IMR-90 (cell line): ENCODE data around the gene SLC26A11. TPM values are rescaled to one million over a fixed set of nuclear protein-coding genes. Genes with fewer than 3 reads are reported as not detected.

Source experiments
- ATAC-seq: fragments of 200-7000 bp; cut with Tn5 transposase; 2 replicates; pipeline ENCODE4 v1.9.1; 2020; ENCODE audit warnings: low read depth, mild to moderate bottlenecking, moderate library complexity
- BruUV-seq: library from RNA; stranded (reverse); fragments of 400-500 nt; replicated peaks from 2 replicates; lab custom pipeline; 2021; lab: Mats Ljungman, UMichigan
- CTCF ChIA-PET: fragments of 300-600 bp; formaldehyde crosslinking; extraction: SDS; loops from one replicate; lab custom pipeline; 2021; ENCODE audit warnings: antibody characterized with exemption; lab: Yijun Ruan, JAX
- POLR2A ChIA-PET: fragments of 300-600 bp; sonication (Branson Sonifier 250); formaldehyde crosslinking; loops from one replicate; lab custom pipeline; 2022; ENCODE audit warnings: antibody characterized with exemption; ENCODE audit not compliant: unreplicated experiment; lab: Charles Lee
- DNase-seq: peaks from one replicate; pipeline ENCODE4 v3.0.0; 2013
- H2AFZ ChIP-seq: replicated peaks from 2 replicates; pipeline ENCODE3; 2013; ENCODE audit warnings: low read length, mild to moderate bottlenecking; ENCODE audit not compliant: poor library complexity
- H2AK5ac ChIP-seq: 2 replicates; pipeline ENCODE4 v1.6.1; 2013; ENCODE audit warnings: low read depth, low read length, inconsistent platforms
- H2AK9ac ChIP-seq: replicated peaks from 2 replicates; pipeline ENCODE3; 2013; ENCODE audit warnings: mild to moderate bottlenecking, low read depth, low read length, moderate library complexity; ENCODE audit not compliant: poor library complexity
- H2BK120ac ChIP-seq: 2 replicates; pipeline ENCODE4 v1.6.1; 2013; ENCODE audit warnings: low read depth, low read length, inconsistent platforms
- H2BK15ac ChIP-seq: 3 replicates; pipeline ENCODE4 v1.6.1; 2013; ENCODE audit warnings: low read depth, low read length, inconsistent platforms
- H2BK20ac ChIP-seq: 2 replicates; pipeline ENCODE4 v1.6.1; 2013; ENCODE audit warnings: low read depth, mild to moderate bottlenecking, inconsistent platforms, low read length, moderate library complexity
- H2BK5ac ChIP-seq: 2 replicates; pipeline ENCODE4 v1.6.1; 2013; ENCODE audit warnings: mild to moderate bottlenecking, low read depth, low read length, inconsistent platforms; ENCODE audit not compliant: poor library complexity, severe bottlenecking
- H3K14ac ChIP-seq: replicated peaks from 2 replicates; pipeline ENCODE4 v1.6.1; 2013; ENCODE audit warnings: low read depth, low read length, inconsistent platforms
- H3K18ac ChIP-seq: 2 replicates; pipeline ENCODE4 v1.6.1; 2013; ENCODE audit warnings: low read depth, low read length, control low read depth
- H3K23ac ChIP-seq: 2 replicates; pipeline ENCODE4 v1.6.1; 2013; ENCODE audit warnings: low read depth, low read length, inconsistent platforms
- H3K27ac ChIP-seq: 2 replicates; pipeline ENCODE4 v1.5.1; 2013; ENCODE audit warnings: mild to moderate bottlenecking, control low read depth, low read length; ENCODE audit not compliant: insufficient read depth
- H3K27me3 ChIP-seq: 2 replicates; pipeline ENCODE4 v1.6.1; 2013; ENCODE audit warnings: low read length; ENCODE audit not compliant: control insufficient read depth, insufficient read depth
- H3K36me3 ChIP-seq: 2 replicates; pipeline ENCODE4 v1.6.1; 2013; ENCODE audit warnings: low read length, mixed read lengths; ENCODE audit not compliant: control insufficient read depth, insufficient read depth
- H3K4ac ChIP-seq: 2 replicates; pipeline ENCODE4 v1.6.1; 2013; ENCODE audit warnings: low read depth, low read length, inconsistent platforms
- H3K4me1 ChIP-seq: 2 replicates; pipeline ENCODE4 v1.6.1; 2013; ENCODE audit warnings: low read length, mixed read lengths; ENCODE audit not compliant: control insufficient read depth, insufficient read depth
- H3K4me2 ChIP-seq: 2 replicates; pipeline ENCODE4 v1.6.1; 2013; ENCODE audit warnings: low read depth, mild to moderate bottlenecking, control low read depth, low read length, moderate library complexity
- H3K4me3 ChIP-seq: 2 replicates; pipeline ENCODE4 v1.5.1; 2013; ENCODE audit warnings: low read depth, mild to moderate bottlenecking, control low read depth, low read length, moderate library complexity; ENCODE audit not compliant: insufficient read depth
- H3K56ac ChIP-seq: 2 replicates; pipeline ENCODE4 v1.6.1; 2013; ENCODE audit warnings: low read length, inconsistent platforms; ENCODE audit not compliant: insufficient read depth; ENCODE audit errors: extremely low read depth
- H3K79me1 ChIP-seq, 2 experiments: 2 replicates each; pipeline ENCODE4 v1.6.1; 2013; ENCODE audit warnings: low read length in 2 of 2, inconsistent platforms in 1 of 2, low read depth in 1 of 2
- H3K9ac ChIP-seq: 2 replicates; pipeline ENCODE4 v1.6.1; 2013; ENCODE audit warnings: low read depth, low read length, control low read depth
- H3K9me1 ChIP-seq: 2 replicates; pipeline ENCODE4 v1.6.1; 2013; ENCODE audit warnings: low read length, inconsistent platforms; ENCODE audit not compliant: insufficient read depth
- H3K9me3 ChIP-seq: 2 replicates; pipeline ENCODE4 v1.6.1; 2013; ENCODE audit warnings: low read length; ENCODE audit not compliant: control insufficient read depth, insufficient read depth
- H4K20me1 ChIP-seq: 2 replicates; pipeline ENCODE4 v1.6.1; 2013; ENCODE audit warnings: low read length, inconsistent platforms; ENCODE audit not compliant: insufficient read depth
- H4K5ac ChIP-seq: 2 replicates; pipeline ENCODE4 v1.6.1; 2013; ENCODE audit warnings: mild to moderate bottlenecking, low read depth, low read length, control low read depth
- H4K8ac ChIP-seq, 2 experiments: 2 replicates each; pipeline ENCODE4 v1.6.1; 2013; ENCODE audit warnings: low read depth in 2 of 2, low read length in 2 of 2, control low read depth in 1 of 2, inconsistent platforms in 1 of 2
- H4K91ac ChIP-seq: 2 replicates; pipeline ENCODE4 v1.6.1; 2013; ENCODE audit warnings: low read depth, low read length, inconsistent platforms; ENCODE audit not compliant: insufficient read depth
- MXI1 ChIP-seq: IDR thresholded peaks from 2 replicates; pipeline ENCODE4 v1.6.1; 2012; ENCODE audit warnings: low read depth, mild to moderate bottlenecking, low read length, moderate library complexity, borderline replicate concordance
- NFE2L2 ChIP-seq: fragments of 150-350 bp; IDR thresholded peaks from 2 replicates; pipeline ENCODE4 v1.6.1; 2016; ENCODE audit warnings: low read depth, mild to moderate bottlenecking, low read length
- WGBS, 2 experiments: methylation state at CpG; one replicate each; pipeline versions ENCODE4 v1.1.5 to v1.1.7; 2013; ENCODE audit warnings: missing lambda C conversion rate in 2 of 2; ENCODE audit not compliant: insufficient read length in 1 of 2; ENCODE audit errors: extremely low coverage in 2 of 2; 5-methylcytosine and 5-hydroxymethylcytosine counted together
- dilution Hi-C: fragments of 300-500 bp; cut with HindIII; formaldehyde crosslinking; loops from one replicate; pipeline ENCODE4 v1.14.3; 2018; ENCODE audit warnings: low sequenced_read_pairs; ENCODE audit not compliant: unreplicated experiment
- in situ Hi-C: fragments of 300-500 bp; cut with MboI; formaldehyde crosslinking; loops from 3 replicates; pipeline ENCODE4 v1.14.3; 2019; ENCODE audit warnings: low sequenced_read_pairs, inconsistent platforms, mixed read lengths
- intact Hi-C: fragments of 100-400 bp; cut with micrococcal nuclease; formaldehyde crosslinking; loops from 2 replicates; pipeline ENCODE4 v1.10.0; 2022
- polyA plus RNA-seq, 3 experiments: library from polyadenylated mRNA; depleted of rRNA; stranded (reverse); fragments of >200 nt; gene quantifications; 2 replicates each; pipeline ENCODE4 v1.2.3, GENCODE V29; 2012; ENCODE audit warnings: low replicate concordance in 1 of 3
- total RNA-seq: library from RNA; depleted of rRNA; stranded (reverse); fragments of >200 nt; gene quantifications from 2 replicates; pipeline ENCODE4 v1.2.3, GENCODE V29; 2012

Gene SLC26A11
- total and polyA plus RNA-seq, 2 of the 4 experiments (the other 2 are of a cell fraction): 3.2 to 15.6 TPM

DNA sequence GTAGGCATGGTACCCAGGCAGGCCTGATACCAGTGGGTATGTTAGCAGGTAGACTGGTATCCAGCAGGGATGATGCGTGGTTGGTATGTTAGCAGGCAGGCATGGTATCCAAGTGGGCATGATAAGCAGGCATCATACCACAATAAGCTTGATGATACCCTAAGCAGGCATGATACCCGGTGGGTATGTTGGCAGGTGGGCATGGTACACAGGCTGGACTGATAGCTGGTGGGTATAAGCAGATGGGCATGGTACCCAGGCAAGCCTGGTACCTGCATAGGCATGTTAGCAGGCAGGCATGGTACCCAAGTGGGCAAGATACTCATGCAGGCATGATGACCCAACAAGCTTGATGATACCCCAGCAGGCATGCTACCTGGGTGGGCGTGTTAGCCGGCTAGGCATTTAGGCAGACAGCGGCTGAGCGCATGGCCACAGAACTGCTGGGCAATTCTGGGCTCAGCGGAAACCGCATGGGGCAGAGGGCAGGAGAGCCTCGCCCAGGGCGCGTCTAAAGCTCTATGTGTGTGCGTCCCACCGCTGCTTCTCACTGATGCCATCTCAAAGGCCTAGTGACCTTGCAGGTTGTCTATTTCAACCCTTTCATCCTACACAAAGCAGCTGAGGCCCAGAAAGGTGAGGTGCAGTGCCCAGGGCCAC is 2.4 kb upstream of the SLC26A11 start:
- no peak overlapping the region for H4K91ac ChIP-seq
- BruUV-seq: no TSS peak
- no peak overlapping the region for H3K4ac ChIP-seq
- peaks cover 24% of the 10 kb centered on the region for H3K9me1 ChIP-seq
- TF ChIP-seq NFE2L2 (no peak), MXI1 (no peak)
- ChIA-PET POLR2A (no interaction called here), CTCF (no interaction called here)
- DNase-seq (no peak), ATAC-seq (no peak)
- no peak overlapping the region for H3K27ac ChIP-seq
- H2AFZ ChIP-seq: no peak overlapping the region
- peaks cover 6% of the 10 kb centered on the region; the same call in 1 of the 2 replicates for H3K4me1 ChIP-seq
- H3K36me3 ChIP-seq: peaks cover 47% of the 10 kb centered on the region
- dilution Hi-C loops (no loop called here), intact Hi-C loops (no loop called here), in situ Hi-C loops (no loop called here)
- no peak overlapping the region for H3K4me3 ChIP-seq
- H3K27me3 ChIP-seq: no peaks in the 10 kb centered on the region
- H3K18ac ChIP-seq: no peak overlapping the region
- no peak overlapping the region for H2BK5ac ChIP-seq
- H4K8ac ChIP-seq: no peak overlapping the region
- peak overlapping the region; percentile 80; the same call in 1 of the 2 replicates for H2AK5ac ChIP-seq
- H3K9me3 ChIP-seq: no peaks in the 10 kb centered on the region
- H2BK20ac ChIP-seq: no peak overlapping the region
- no peak overlapping the region for H2BK120ac ChIP-seq
- no peak overlapping the region for H3K4me2 ChIP-seq
- H2BK15ac ChIP-seq: no peak overlapping the region
- no peak overlapping the region for H2AK9ac ChIP-seq
- H3K9ac ChIP-seq: no peak overlapping the region
- no peak overlapping the region for H3K23ac ChIP-seq
- no peak overlapping the region for H4K5ac ChIP-seq
- peaks cover 22 to 53% of the 10 kb centered on the region in 2 experiments for H3K79me1 ChIP-seq
- H4K20me1 ChIP-seq: peaks cover 33% of the 10 kb centered on the region
- H3K56ac ChIP-seq: no peak overlapping the region
- 100% methylated on average over 9 of the region's 13 CpGs; no CpG with 5 or more reads in 1 of the 2 experiments for WGBS, 2 experiments
- no peak overlapping the region for H3K14ac ChIP-seq
